ENCODE data around the gene PKLR.

DNA sequence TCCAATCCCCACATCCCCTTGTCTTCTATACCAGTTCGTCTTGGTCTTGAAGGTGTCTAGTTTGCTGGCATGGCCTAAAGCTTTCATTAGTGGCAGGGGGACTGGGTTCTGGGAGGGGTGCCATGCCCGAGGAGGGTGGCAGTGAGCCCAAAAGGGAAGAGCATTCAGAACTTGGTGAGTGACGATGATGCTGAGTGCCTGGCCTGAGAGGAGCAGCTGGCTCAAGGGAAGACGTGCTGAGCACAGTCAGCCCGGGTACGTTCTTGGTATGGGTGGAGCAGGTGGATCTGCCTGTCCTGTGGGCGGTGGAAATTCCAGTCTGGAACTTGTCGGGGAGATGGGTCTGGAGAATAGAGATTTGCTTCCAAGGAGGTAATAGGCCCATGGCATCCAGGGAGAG, 12.0 kb upstream of the PKLR start:
- TF ChIP-seq, protein P1, sequence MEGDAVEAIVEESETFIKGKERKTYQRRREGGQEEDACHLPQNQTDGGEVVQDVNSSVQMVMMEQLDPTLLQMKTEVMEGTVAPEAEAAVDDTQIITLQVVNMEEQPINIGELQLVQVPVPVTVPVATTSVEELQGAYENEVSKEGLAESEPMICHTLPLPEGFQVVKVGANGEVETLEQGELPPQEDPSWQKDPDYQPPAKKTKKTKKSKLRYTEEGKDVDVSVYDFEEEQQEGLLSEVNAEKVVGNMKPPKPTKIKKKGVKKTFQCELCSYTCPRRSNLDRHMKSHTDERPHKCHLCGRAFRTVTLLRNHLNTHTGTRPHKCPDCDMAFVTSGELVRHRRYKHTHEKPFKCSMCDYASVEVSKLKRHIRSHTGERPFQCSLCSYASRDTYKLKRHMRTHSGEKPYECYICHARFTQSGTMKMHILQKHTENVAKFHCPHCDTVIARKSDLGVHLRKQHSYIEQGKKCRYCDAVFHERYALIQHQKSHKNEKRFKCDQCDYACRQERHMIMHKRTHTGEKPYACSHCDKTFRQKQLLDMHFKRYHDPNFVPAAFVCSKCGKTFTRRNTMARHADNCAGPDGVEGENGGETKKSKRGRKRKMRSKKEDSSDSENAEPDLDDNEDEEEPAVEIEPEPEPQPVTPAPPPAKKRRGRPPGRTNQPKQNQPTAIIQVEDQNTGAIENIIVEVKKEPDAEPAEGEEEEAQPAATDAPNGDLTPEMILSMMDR (conservative IDR thresholded peaks at IDR 0.05; ENCODE audit: low read depth, low read length) = no peak
- no peak for TF ChIP-seq SMC3 (IDR thresholded peaks at IDR 0.05; ENCODE audit: low read depth, low read length)
- TF ChIP-seq MXI1 (IDR thresholded peaks at IDR 0.05; ENCODE audit: borderline replicate concordance, low read depth, low read length) = no peak
- no peak for TF ChIP-seq RAD21 (IDR thresholded peaks at IDR 0.05; ENCODE audit: low read length)
- TF ChIP-seq, protein P2, sequence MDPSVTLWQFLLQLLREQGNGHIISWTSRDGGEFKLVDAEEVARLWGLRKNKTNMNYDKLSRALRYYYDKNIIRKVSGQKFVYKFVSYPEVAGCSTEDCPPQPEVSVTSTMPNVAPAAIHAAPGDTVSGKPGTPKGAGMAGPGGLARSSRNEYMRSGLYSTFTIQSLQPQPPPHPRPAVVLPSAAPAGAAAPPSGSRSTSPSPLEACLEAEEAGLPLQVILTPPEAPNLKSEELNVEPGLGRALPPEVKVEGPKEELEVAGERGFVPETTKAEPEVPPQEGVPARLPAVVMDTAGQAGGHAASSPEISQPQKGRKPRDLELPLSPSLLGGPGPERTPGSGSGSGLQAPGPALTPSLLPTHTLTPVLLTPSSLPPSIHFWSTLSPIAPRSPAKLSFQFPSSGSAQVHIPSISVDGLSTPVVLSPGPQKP (IDR thresholded peaks at IDR 0.05; ENCODE audit: borderline replicate concordance, low read depth, low read length) = no peak
- TF ChIP-seq POLR2A (IDR thresholded peaks at IDR 0.05; ENCODE audit: low read depth, low read length) = no peak
- TF ChIP-seq, protein P3, sequence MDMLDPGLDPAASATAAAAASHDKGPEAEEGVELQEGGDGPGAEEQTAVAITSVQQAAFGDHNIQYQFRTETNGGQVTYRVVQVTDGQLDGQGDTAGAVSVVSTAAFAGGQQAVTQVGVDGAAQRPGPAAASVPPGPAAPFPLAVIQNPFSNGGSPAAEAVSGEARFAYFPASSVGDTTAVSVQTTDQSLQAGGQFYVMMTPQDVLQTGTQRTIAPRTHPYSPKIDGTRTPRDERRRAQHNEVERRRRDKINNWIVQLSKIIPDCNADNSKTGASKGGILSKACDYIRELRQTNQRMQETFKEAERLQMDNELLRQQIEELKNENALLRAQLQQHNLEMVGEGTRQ (IDR thresholded peaks at IDR 0.05; ENCODE audit: low read depth, low read length) = no peak
- no peak for TF ChIP-seq BHLHE40 (IDR thresholded peaks at IDR 0.05; ENCODE audit: low read depth, low read length)
- no peak for TF ChIP-seq RCOR1 (IDR thresholded peaks at IDR 0.05; ENCODE audit: insufficient replicate concordance, low read length)
